Uterus (tissue), 4 donors: ENCODE measurements around the gene TSKS. TPM values are rescaled to one million over a fixed set of nuclear protein-coding genes. Genes with fewer than 3 reads are reported as not detected.
A peak's percentile ranks its signal among the peaks of the same experiment; 100 is the strongest.

Experiments used
- DNase-seq, 2 donors: peaks; one replicate each; pipeline ENCODE4 v3.0.0-alpha.2; 2019 to 2020
- H3K27ac ChIP-seq, 2 donors: fragments of 200-600 bp; sonication (generic); 1 replicate in 1 of 2; 2 replicates in 1 of 2; pipeline ENCODE4 v1.5.1; 2016 to 2018
- H3K27me3 ChIP-seq, 2 donors: fragments of 200-600 bp; sonication (generic); one replicate each; pipeline ENCODE4 v1.5.1; 2018 to 2019; ENCODE audit warnings: control low read depth in 1 of 2
- H3K36me3 ChIP-seq, 2 donors: fragments of 200-600 bp; sonication (generic); one replicate each; pipeline ENCODE4 v1.5.1; 2019; ENCODE audit warnings: control low read depth in 1 of 2
- H3K4me1 ChIP-seq, 2 donors: fragments of 200-600 bp; sonication (generic); one replicate each; pipeline ENCODE4 v1.5.1; 2018 to 2019; ENCODE audit warnings: control low read depth in 1 of 2
- H3K4me3 ChIP-seq, 2 donors: fragments of 200-600 bp; sonication (generic); 1 replicate in 1 of 2; 2 replicates in 1 of 2; pipeline ENCODE4 v1.5.1; 2018 to 2019; ENCODE audit warnings: mild to moderate bottlenecking in 1 of 2
- H3K9me3 ChIP-seq, 2 donors: fragments of 200-600 bp; sonication (generic); one replicate each; pipeline ENCODE4 v1.5.1; 2019; ENCODE audit warnings: control low read depth in 1 of 2
- POLR2A ChIP-seq, 2 donors: fragments of 450-650 bp; IDR thresholded peaks; one replicate each; pipeline ENCODE4 v1.6.1; 2016; ENCODE audit warnings: antibody characterized with exemption in 2 of 2, mild to moderate bottlenecking in 1 of 2, moderate library complexity in 1 of 2
- intact Hi-C: fragments of 100-400 bp; cut with DNase I; formaldehyde crosslinking; loops from one replicate; pipeline ENCODE4 v1.15.1; 2023; ENCODE audit warnings: low total_unique reads
- total RNA-seq, 4 donors: library from RNA; depleted of rRNA in 3 of 4; stranded (reverse); fragments of >200 nt in 3 of 4; gene quantifications; one replicate each; pipeline versions ENCODE4 v1.1.0 to v1.2.4, GENCODE V29; 2014 to 2023
- TF ChIP-seq, protein P1 (sequence below), 4 experiments: fragments of 200-600 bp in 2 of 4; fragments of 450-650 bp in 2 of 4; sonication (generic) in 2 of 4; IDR thresholded peaks; one replicate each; pipeline ENCODE4 v1.5.1; 2016 to 2019; ENCODE audit warnings: antibody characterized with exemption in 4 of 4, mild to moderate bottlenecking in 2 of 4, moderate library complexity in 1 of 4
- donor health status: DM: yes; HTN: yes; CAD: no.

TSKS gene
- total RNA-seq, 4 donors from 2014 or later = 0.28 to 1.9 TPM; not detected in 2

DNA sequence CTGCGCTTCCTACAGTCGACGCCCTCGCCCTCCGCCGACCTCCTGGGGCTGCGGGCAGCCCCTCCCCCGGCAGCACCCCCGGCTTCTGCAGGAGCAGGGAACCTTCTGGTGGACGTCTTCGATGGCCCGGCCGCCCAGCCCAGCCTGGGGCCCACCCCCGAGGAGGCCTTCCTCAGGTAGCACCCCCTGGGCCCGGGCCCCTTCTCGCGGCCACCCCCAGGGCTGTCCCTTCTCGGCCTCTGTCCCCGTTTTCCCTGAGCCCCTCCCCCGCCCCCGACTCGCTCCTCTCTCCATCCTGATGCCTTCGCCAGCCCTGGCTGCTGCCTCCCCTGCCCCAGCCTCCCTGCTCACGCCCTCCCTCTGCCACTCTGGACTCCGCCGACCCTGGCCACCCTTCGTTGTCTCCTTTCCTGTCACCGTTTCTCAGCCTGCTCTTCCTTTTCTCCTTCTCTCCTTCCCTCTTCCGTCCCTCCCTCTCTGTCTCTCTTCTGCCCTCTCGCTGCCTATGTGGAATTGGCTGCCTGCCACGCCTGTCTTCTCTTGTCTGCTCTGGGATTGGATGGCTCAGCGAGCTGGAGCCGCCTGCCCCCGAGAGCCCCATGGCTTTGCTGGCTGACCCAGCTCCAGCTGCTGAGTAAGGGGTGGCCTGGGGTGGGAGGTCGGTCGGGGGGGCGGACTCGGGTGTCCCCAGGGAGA, 39.0 kb upstream of the TSKS start:
- DNase-seq = peak; percentile 93 to 96
- H3K4me3 ChIP-seq = peak overlapping the region; percentile 32 to 36
- H3K4me1 ChIP-seq = peaks cover 0 to 5% of the 10 kb centered on the region in 2 donors
- intact Hi-C loops = no loop called here
- H3K36me3 ChIP-seq = no peaks in the 10 kb centered on the region
- H3K27ac ChIP-seq = peak overlapping the region; percentile 64 to 70
- no peak for TF ChIP-seq POLR2A (IDR thresholded peaks at IDR 0.05)
- TF ChIP-seq, protein P1, sequence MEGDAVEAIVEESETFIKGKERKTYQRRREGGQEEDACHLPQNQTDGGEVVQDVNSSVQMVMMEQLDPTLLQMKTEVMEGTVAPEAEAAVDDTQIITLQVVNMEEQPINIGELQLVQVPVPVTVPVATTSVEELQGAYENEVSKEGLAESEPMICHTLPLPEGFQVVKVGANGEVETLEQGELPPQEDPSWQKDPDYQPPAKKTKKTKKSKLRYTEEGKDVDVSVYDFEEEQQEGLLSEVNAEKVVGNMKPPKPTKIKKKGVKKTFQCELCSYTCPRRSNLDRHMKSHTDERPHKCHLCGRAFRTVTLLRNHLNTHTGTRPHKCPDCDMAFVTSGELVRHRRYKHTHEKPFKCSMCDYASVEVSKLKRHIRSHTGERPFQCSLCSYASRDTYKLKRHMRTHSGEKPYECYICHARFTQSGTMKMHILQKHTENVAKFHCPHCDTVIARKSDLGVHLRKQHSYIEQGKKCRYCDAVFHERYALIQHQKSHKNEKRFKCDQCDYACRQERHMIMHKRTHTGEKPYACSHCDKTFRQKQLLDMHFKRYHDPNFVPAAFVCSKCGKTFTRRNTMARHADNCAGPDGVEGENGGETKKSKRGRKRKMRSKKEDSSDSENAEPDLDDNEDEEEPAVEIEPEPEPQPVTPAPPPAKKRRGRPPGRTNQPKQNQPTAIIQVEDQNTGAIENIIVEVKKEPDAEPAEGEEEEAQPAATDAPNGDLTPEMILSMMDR (IDR thresholded peaks at IDR 0.05) = peak; percentile 40 to 74 (median 50)
- H3K9me3 ChIP-seq = no peaks in the 10 kb centered on the region
- H3K27me3 ChIP-seq = no peaks in the 10 kb centered on the region

DNA sequence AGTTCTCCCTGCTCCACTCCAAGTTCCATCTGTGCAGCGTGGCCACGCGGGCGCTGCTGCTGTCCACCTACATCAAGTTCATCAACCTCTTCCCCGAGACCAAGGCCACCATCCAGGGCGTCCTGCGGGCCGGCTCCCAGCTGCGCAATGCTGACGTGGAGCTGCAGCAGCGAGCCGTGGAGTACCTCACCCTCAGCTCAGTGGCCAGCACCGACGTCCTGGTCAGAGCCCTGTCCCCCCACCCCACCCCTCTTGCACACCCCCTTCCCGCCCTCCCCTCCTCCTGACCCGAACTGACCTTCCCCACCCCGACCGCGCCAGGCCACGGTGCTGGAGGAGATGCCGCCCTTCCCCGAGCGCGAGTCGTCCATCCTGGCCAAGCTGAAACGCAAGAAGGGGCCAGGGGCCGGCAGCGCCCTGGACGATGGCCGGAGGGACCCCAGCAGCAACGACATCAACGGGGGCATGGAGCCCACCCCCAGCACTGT, 38.3 kb upstream of the TSKS start:
- Histone ChIP-seq H3K36me3 (no peaks in the 10 kb centered on the region), H3K27me3 (no peaks in the 10 kb centered on the region), H3K4me3 (peak overlapping the region; percentile 32 to 36), H3K4me1 (peaks cover 0 to 5% of the 10 kb centered on the region in 2 donors), H3K27ac (peak overlapping the region; percentile 64 to 70), H3K9me3 (no peaks in the 10 kb centered on the region)
- TF ChIP-seq, protein P1 (IDR thresholded peaks at IDR 0.05) = no peak
- TF ChIP-seq POLR2A (IDR thresholded peaks at IDR 0.05) = no peak
- peak in 1 of 2 donors; percentile 40 for DNase-seq
- intact Hi-C loops = no loop called here

DNA sequence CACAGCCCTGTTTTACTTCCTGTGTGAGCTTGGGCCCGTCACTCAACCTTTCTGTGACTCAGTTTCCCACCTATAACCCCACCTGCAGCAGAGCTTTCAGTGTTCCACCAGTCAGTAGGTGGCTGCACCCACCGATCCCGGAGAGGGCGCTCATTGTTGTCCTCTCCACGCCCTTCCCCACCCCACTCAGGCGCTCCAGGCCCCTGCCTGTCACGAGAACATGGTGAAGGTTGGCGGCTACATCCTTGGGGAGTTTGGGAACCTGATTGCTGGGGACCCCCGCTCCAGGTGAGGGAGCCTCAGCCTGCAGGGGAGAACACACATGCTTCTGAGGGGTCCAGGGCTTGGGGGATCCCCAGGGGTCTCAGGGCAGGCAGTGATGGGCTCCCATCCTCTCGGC, 37.7 kb upstream of the TSKS start:
- intact Hi-C loops = no loop called here
- no peaks in the 10 kb centered on the region for H3K9me3 ChIP-seq
- no peak overlapping the region for H3K27ac ChIP-seq
- DNase-seq = no peak
- TF ChIP-seq, protein P1 (IDR thresholded peaks at IDR 0.05) = no peak
- no peak for TF ChIP-seq POLR2A (IDR thresholded peaks at IDR 0.05)
- no peaks in the 10 kb centered on the region for H3K27me3 ChIP-seq
- no peaks in the 10 kb centered on the region for H3K36me3 ChIP-seq
- peaks cover 0 to 5% of the 10 kb centered on the region in 2 donors for H3K4me1 ChIP-seq
- H3K4me3 ChIP-seq = no peak overlapping the region

DNA sequence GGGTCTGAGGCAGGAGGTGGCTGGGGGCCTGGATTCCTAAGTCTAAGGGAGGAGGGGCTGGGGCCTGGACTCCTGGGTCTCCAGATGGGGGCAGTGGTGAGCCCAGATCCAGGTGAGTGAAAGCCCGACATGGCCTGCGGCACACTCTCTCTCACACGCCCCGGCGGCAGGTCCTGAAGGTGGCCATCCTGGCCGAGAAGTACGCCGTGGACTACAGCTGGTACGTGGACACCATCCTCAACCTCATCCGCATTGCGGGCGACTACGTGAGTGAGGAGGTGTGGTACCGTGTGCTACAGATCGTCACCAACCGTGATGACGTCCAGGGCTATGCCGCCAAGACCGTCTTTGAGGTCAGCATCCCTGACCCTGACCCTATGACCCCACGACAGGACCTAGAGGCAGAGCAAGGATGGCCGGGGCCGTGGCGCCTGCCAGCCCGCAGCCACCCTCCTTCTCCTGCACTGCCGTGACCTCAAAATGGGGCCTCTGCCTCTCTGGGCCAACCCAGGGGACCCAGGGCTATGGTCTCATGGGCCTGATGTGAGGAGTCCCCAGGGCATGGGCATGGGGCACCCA, 36.8 kb upstream of the TSKS start:
- TF ChIP-seq, protein P1 (IDR thresholded peaks at IDR 0.05) = no peak
- no peak for TF ChIP-seq POLR2A (IDR thresholded peaks at IDR 0.05)
- intact Hi-C loops = no loop called here
- no peaks in the 10 kb centered on the region for H3K36me3 ChIP-seq
- no peaks in the 10 kb centered on the region for H3K9me3 ChIP-seq
- H3K27ac ChIP-seq = no peak overlapping the region
- no peaks in the 10 kb centered on the region for H3K27me3 ChIP-seq
- no peak overlapping the region for H3K4me3 ChIP-seq
- H3K4me1 ChIP-seq = peaks cover 0 to 5% of the 10 kb centered on the region in 2 donors
- no peak for DNase-seq

DNA sequence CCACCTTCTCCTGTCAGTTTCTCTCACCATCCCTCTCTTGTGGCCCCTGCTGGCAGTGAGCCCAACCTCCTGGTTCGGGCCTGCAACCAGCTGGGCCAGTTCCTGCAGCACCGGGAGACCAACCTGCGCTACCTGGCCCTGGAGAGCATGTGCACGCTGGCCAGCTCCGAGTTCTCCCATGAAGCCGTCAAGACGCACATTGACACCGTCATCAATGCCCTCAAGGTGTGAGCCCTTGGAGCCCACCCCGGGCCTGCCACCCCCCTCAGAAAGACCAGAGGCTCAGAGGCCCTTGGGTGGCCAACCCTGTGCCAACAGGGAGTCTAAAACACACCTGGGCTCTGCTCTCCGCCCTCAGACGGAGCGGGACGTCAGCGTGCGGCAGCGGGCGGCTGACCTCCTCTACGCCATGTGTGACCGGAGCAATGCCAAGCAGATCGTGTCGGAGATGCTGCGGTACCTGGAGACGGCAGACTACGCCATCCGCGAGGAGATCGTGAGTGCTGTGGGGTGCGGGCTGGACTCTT, 36.2 kb upstream of the TSKS start:
- no peak overlapping the region for H3K4me3 ChIP-seq
- H3K27ac ChIP-seq = no peak overlapping the region
- H3K9me3 ChIP-seq = no peaks in the 10 kb centered on the region
- no peaks in the 10 kb centered on the region for H3K27me3 ChIP-seq
- TF ChIP-seq, protein P1 (IDR thresholded peaks at IDR 0.05) = no peak
- no peak for TF ChIP-seq POLR2A (IDR thresholded peaks at IDR 0.05)
- H3K36me3 ChIP-seq = no peaks in the 10 kb centered on the region
- H3K4me1 ChIP-seq = peaks cover 0 to 5% of the 10 kb centered on the region in 2 donors
- intact Hi-C loops = no loop called here
- DNase-seq = no peak
